Endothelial cell of umbilical vein (primary cell): ENCODE measurements around the gene ELMO1. TPM values are rescaled to one million over a fixed set of nuclear protein-coding genes. Genes with fewer than 3 reads are reported as not detected.

Experiments used
- BruUV-seq: library from RNA; stranded (reverse); fragments of 400-500 nt; replicated peaks from 2 replicates; lab custom pipeline; 2021; lab: Mats Ljungman, UMichigan
- CTCF ChIA-PET: fragments of 300-600, 350-600 bp; sonication (Branson Sonifier 250); formaldehyde crosslinking; loops from one replicate; lab custom pipeline; 2021; ENCODE audit warnings: antibody characterized with exemption, inconsistent platforms; lab: Charles Lee
- POLR2A ChIA-PET: fragments of 300-600, 350-600 bp; sonication (Branson Sonifier 250); formaldehyde crosslinking; loops from one replicate; lab custom pipeline; 2021; ENCODE audit warnings: antibody characterized with exemption, inconsistent platforms; lab: Charles Lee
- DNase-seq: peaks from one replicate; pipeline ENCODE4 v3.0.0-alpha.2; 2011; ENCODE audit warnings: low read depth, low spot score
- FAIRE-seq: peaks from 2 replicates; lab custom pipeline; 2011; peaks lifted over from hg19 to GRCh38; lab: Jason Lieb, UNC
- H2AFZ ChIP-seq: 2 replicates; pipeline ENCODE4 v1.6.0; 2012; ENCODE audit warnings: low read depth, low read length, control low read depth, inconsistent platforms
- H3K27ac ChIP-seq: 2 replicates; pipeline ENCODE4 v1.5.1; 2011; ENCODE audit warnings: low read depth, mild to moderate bottlenecking, control low read depth, low read length, moderate library complexity; ENCODE audit not compliant: insufficient read depth
- H3K27me3 ChIP-seq, 2 experiments: 2 replicates each; pipeline versions ENCODE4 v1.6.0 to v1.6.1; 2011; ENCODE audit warnings: low read length in 2 of 2, mixed read lengths in 1 of 2; ENCODE audit not compliant: control insufficient read depth in 2 of 2, insufficient read depth in 2 of 2
- H3K36me3 ChIP-seq, 2 experiments: 2 replicates in 1 of 2; 3 replicates in 1 of 2; pipeline ENCODE4 v1.5.1; 2011; ENCODE audit warnings: low read length in 2 of 2, mild to moderate bottlenecking in 1 of 2, moderate library complexity in 1 of 2; ENCODE audit not compliant: control insufficient read depth in 2 of 2, insufficient read depth in 2 of 2; ENCODE audit errors: extremely low read depth in 1 of 2
- H3K4me1 ChIP-seq: 3 replicates; pipeline ENCODE4 v1.5.1; 2011; ENCODE audit warnings: mild to moderate bottlenecking, low read length; ENCODE audit not compliant: control insufficient read depth, insufficient read depth; ENCODE audit errors: extremely low read depth
- H3K4me2 ChIP-seq: 2 replicates; pipeline ENCODE4 v1.6.1; 2011; ENCODE audit warnings: low read length, control low read depth, mixed read lengths; ENCODE audit not compliant: insufficient read depth
- H3K4me3 ChIP-seq, 3 experiments: fragments of 200-600 bp in 1 of 3; sonication (generic), shearing (Covaris generic) in 1 of 3; replicated peaks in 1 of 3; 2 replicates each; pipeline ENCODE4 v1.5.1; 2011 to 2016; ENCODE audit warnings: control low read depth in 3 of 3, low read length in 3 of 3, mild to moderate bottlenecking in 2 of 3, inconsistent platforms in 1 of 3, low read depth in 1 of 3, moderate library complexity in 1 of 3; ENCODE audit not compliant: insufficient read depth in 1 of 3
- H3K79me2 ChIP-seq: 2 replicates; pipeline ENCODE4 v1.6.0; 2012; ENCODE audit warnings: low read length, inconsistent platforms; ENCODE audit not compliant: control insufficient read depth, insufficient read depth
- H3K9ac ChIP-seq: replicated peaks from 2 replicates; pipeline ENCODE3; 2011; ENCODE audit warnings: low read length, control low read depth; ENCODE audit not compliant: insufficient read depth; ENCODE audit errors: extremely low read depth
- H3K9me1 ChIP-seq: replicated peaks from 3 replicates; pipeline ENCODE4 v1.6.0; 2011; ENCODE audit warnings: mild to moderate bottlenecking, low read length; ENCODE audit not compliant: control insufficient read depth, insufficient read depth; ENCODE audit errors: extremely low read depth
- H3K9me3 ChIP-seq: replicated peaks from 2 replicates; pipeline ENCODE4 v1.5.1; 2012; ENCODE audit warnings: low read length, inconsistent platforms; ENCODE audit not compliant: control insufficient read depth, insufficient read depth
- H4K20me1 ChIP-seq: replicated peaks from 2 replicates; pipeline ENCODE3; 2011; ENCODE audit warnings: mild to moderate bottlenecking, low read length; ENCODE audit not compliant: control insufficient read depth, insufficient read depth; ENCODE audit errors: extremely low read depth
- CTCF ChIP-seq, 2 donors: IDR thresholded peaks; 1 replicate in 1 of 2; 2 replicates in 1 of 2; pipeline ENCODE4 v1.5.1; 2011; ENCODE audit warnings: low read length in 2 of 2, mild to moderate bottlenecking in 2 of 2, moderate library complexity in 2 of 2, control low read depth in 1 of 2, inconsistent platforms in 1 of 2, low read depth in 1 of 2; ENCODE audit not compliant: insufficient read depth in 1 of 2; ENCODE audit errors: extremely low read depth in 1 of 2
- EZH2 ChIP-seq: IDR thresholded peaks from 2 replicates; pipeline ENCODE4 v1.6.1; 2012; ENCODE audit warnings: borderline replicate concordance, low read depth, mild to moderate bottlenecking, moderate library complexity, low read length, inconsistent platforms; ENCODE audit not compliant: severe bottlenecking
- FOS ChIP-seq: IDR thresholded peaks from 2 replicates; pipeline ENCODE4 v1.6.1; 2011; ENCODE audit warnings: mild to moderate bottlenecking, low read length, moderate library complexity, borderline replicate concordance; ENCODE audit not compliant: insufficient read depth
- GATA2 ChIP-seq: IDR thresholded peaks from 2 replicates; pipeline ENCODE4 v1.7.0; 2011; ENCODE audit warnings: low read depth, mild to moderate bottlenecking, moderate library complexity, mixed read lengths, low read length; ENCODE audit not compliant: insufficient read length, insufficient read depth
- JUN ChIP-seq: IDR thresholded peaks from 2 replicates; pipeline ENCODE4 v1.6.1; 2011; ENCODE audit warnings: borderline replicate concordance, low read depth; ENCODE audit not compliant: insufficient read length, insufficient read depth
- MYC ChIP-seq: IDR thresholded peaks from one replicate; pipeline ENCODE4 v1.6.1; 2011; ENCODE audit warnings: mild to moderate bottlenecking, low read depth, low read length
- POLR2A ChIP-seq: IDR thresholded peaks from 2 replicates; pipeline ENCODE4 v1.6.1; 2012; ENCODE audit warnings: low read depth, mild to moderate bottlenecking, control low read depth, low read length
- POLR2AphosphoS5 ChIP-seq: IDR thresholded peaks from 2 replicates; pipeline ENCODE4 v1.6.1; 2012; ENCODE audit warnings: low read depth, mild to moderate bottlenecking, control low read depth, low read length, moderate library complexity; ENCODE audit not compliant: insufficient read depth
- dilution Hi-C: fragments of 300-500 bp; cut with MboI; formaldehyde crosslinking; loops from one replicate; pipeline ENCODE4 v1.15.0; 2019; ENCODE audit warnings: low sequenced_read_pairs; ENCODE audit not compliant: extremely low pct_ligation_motif_present
- intact Hi-C: fragments of 100-400 bp; cut with micrococcal nuclease; formaldehyde crosslinking; loops from one replicate; pipeline ENCODE4 v1.10.0; 2022
- polyA plus RNA-seq, 4 experiments: library from polyadenylated mRNA; depleted of rRNA in 3 of 4; stranded (reverse) in 3 of 4; unstranded in 1 of 4; fragments of >200 nt; gene quantifications; 2 replicates each; pipeline versions ENCODE4 v1.2.1 to v1.2.3, GENCODE V29; 2011 to 2012; ENCODE audit warnings: missing spikeins in 1 of 4
- total RNA-seq: library from RNA; stranded (reverse); gene quantifications from 2 replicates; pipeline ENCODE4 v1.2.3, GENCODE V29; 2021
- TF ChIP-seq, protein P1 (sequence below): IDR thresholded peaks from 2 replicates; pipeline ENCODE4 v1.6.1; 2011; ENCODE audit not compliant: insufficient read depth, insufficient read length

The ELMO1 gene
- total and polyA plus RNA-seq, 2 donors (not counting 3 experiments of a cell fraction or from before 2014, with no cell fraction given) = 17.0 to 30.6 TPM

GRCh38 chr7:37027557-37028341, 420.9 kb downstream of the ELMO1 start:
- TF ChIP-seq POLR2AphosphoS5 (no peak), JUN (no peak), MYC (no peak), POLR2A (no peak), EZH2 (no peak), CTCF (IDR thresholded peaks at IDR 0.05; ENCODE audit: extremely low read depth in 1 of 2, insufficient read depth in 1 of 2, low read depth in 1 of 2, low read length in 2 of 2) (no peak), GATA2 (no peak), FOS (no peak)
- TF ChIP-seq, protein P1, sequence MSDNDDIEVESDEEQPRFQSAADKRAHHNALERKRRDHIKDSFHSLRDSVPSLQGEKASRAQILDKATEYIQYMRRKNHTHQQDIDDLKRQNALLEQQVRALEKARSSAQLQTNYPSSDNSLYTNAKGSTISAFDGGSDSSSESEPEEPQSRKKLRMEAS = no peak
- no peak for FAIRE-seq
- no TSS peak for BruUV-seq
- H3K4me1 ChIP-seq = peaks cover 18% of the 10 kb centered on the region
- no peaks in the 10 kb centered on the region for H3K9me3 ChIP-seq
- H3K79me2 ChIP-seq = no peaks in the 10 kb centered on the region
- H3K9me1 ChIP-seq = no peaks in the 10 kb centered on the region
- H3K4me2 ChIP-seq = no peak overlapping the region
- no peak overlapping the region for H3K9ac ChIP-seq
- H3K27me3 ChIP-seq = no peaks in the 10 kb centered on the region
- H4K20me1 ChIP-seq = no peaks in the 10 kb centered on the region
- dilution Hi-C loops = no loop called here
- ChIA-PET CTCF (interaction anchor here (0.6 to 1.6 kb wide), 6 partner anchors 149 to 173 kb away, joined by 3 to 14 read pairs (median 4); no protein-coding TSS in a partner anchor), POLR2A (no interaction called here)
- no peak overlapping the region for H2AFZ ChIP-seq
- intact Hi-C loops = no loop called here
- DNase-seq = no peak
- H3K27ac ChIP-seq = no peak overlapping the region
- no peak overlapping the region for H3K4me3 ChIP-seq
- H3K36me3 ChIP-seq = no peaks in the 10 kb centered on the region
